ENCODE results near the gene MLLT6.

GRCh38 chr17:38715216-38715943, 10.3 kb downstream of the MLLT6 start:
- TF ChIP-seq CTCF (conservative IDR thresholded peaks at IDR 0.05; ENCODE audit: low read depth, low read length) (no peak), POLR2A (IDR thresholded peaks at IDR 0.05; ENCODE audit: low read depth, low read length) (no peak), MXI1 (IDR thresholded peaks at IDR 0.05; ENCODE audit: borderline replicate concordance, low read depth, low read length) (no peak), SMC3 (IDR thresholded peaks at IDR 0.05; ENCODE audit: low read depth, low read length) (no peak)
